Skeletal muscle tissue (tissue), 4 donors: ENCODE results near the gene CST9. TPM values are rescaled to one million over a fixed set of nuclear protein-coding genes. Genes with fewer than 3 reads are reported as not detected.

Experiments used
- H3K27ac ChIP-seq: one replicate; pipeline ENCODE4 v1.7.0; 2013; ENCODE audit warnings: mild to moderate bottlenecking, low read depth, low read length, inconsistent platforms
- H3K27me3 ChIP-seq, 3 donors: one replicate each; pipeline ENCODE4 v1.7.0; 2013; ENCODE audit warnings: low read length in 3 of 3; ENCODE audit not compliant: control insufficient read depth in 3 of 3, insufficient read depth in 3 of 3
- H3K36me3 ChIP-seq, 3 donors: one replicate each; pipeline ENCODE4 v1.7.0; 2013; ENCODE audit warnings: low read length in 3 of 3; ENCODE audit not compliant: control insufficient read depth in 3 of 3, insufficient read depth in 3 of 3
- H3K4me1 ChIP-seq, 3 donors: one replicate each; pipeline ENCODE4 v1.7.0; 2013; ENCODE audit warnings: low read length in 3 of 3, mild to moderate bottlenecking in 3 of 3; ENCODE audit not compliant: control insufficient read depth in 3 of 3, insufficient read depth in 3 of 3
- H3K4me3 ChIP-seq, 3 donors: one replicate each; pipeline ENCODE4 v1.7.0; 2013; ENCODE audit warnings: low read length in 3 of 3
- H3K9ac ChIP-seq, 3 donors: one replicate each; pipeline ENCODE4 v1.7.0; 2013; ENCODE audit warnings: low read length in 3 of 3, mild to moderate bottlenecking in 3 of 3, moderate library complexity in 2 of 3, low read depth in 1 of 3
- H3K9me3 ChIP-seq, 3 donors: one replicate each; pipeline ENCODE4 v1.7.0; 2013; ENCODE audit warnings: low read length in 3 of 3; ENCODE audit not compliant: control insufficient read depth in 3 of 3
- total RNA-seq: library from RNA; depleted of rRNA; stranded (reverse); fragments of >200 nt; gene quantifications from one replicate; pipeline ENCODE4 v1.2.3, GENCODE V29; 2014
- donor health status: Osteomylitis.

Gene CST9
- total RNA-seq, 1 donor from 2014 or later: not detected

DNA sequence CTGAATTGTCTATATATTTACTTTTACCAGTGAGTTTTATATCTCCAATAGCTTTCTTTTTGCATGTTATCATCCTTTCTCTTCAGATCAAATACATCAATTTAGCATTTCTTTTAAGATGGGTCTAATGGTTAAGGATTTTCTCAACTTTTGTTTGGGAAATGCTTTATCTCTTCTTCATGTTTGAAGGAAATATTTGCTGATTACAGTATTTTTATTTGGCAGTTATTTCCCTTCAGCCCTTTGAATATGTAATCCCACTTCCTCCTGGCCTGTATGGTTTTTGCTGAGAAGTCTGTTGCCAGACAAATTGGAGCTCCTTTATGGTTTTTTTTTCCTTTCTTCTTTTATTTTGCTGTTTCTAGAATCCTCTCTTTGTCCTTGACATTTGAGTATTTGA lies 30.7 kb downstream of the CST9 start:
- Histone ChIP-seq H3K9me3 (no peaks in the 10 kb centered on the region), H3K27ac (no peak overlapping the region), H3K36me3 (no peaks in the 10 kb centered on the region), H3K4me3 (no peak overlapping the region), H3K4me1 (no peaks in the 10 kb centered on the region), H3K27me3 (peaks cover 0 to 3% (median 0%) of the 10 kb centered on the region in 3 donors), H3K9ac (no peak overlapping the region)

DNA sequence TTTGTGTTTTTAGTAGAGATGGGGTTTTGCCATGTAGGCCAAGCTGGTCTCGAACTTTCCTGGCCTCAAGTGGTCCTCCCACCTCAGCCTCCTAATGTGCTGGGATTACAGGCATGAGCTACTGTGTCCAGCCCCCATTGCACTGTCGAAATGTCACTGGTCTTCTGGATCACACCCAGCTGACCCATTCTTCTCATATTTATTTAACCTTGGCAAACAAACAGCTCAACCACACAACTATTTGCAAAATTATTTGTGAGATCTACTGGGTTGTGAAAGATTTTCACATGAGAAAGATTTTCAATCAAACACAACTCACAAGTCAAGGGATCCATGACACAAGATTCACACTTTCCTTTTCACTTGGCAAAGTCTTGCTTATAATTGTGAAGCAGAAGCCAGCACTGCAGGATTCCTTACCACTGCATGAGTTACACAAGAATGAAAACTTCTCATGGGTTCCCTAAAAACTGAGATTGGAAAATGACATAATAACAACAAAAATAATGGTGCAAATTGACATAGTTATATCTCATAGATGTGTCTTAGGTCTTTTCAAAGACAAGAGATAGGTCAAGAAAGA lies 35.4 kb downstream of the CST9 start:
- H3K36me3 ChIP-seq: no peaks in the 10 kb centered on the region
- no peak overlapping the region for H3K4me3 ChIP-seq
- no peak overlapping the region for H3K27ac ChIP-seq
- no peaks in the 10 kb centered on the region for H3K4me1 ChIP-seq
- no peaks in the 10 kb centered on the region for H3K9me3 ChIP-seq
- peaks cover 0 to 2% (median 0%) of the 10 kb centered on the region in 3 donors for H3K27me3 ChIP-seq
- no peak overlapping the region for H3K9ac ChIP-seq

DNA sequence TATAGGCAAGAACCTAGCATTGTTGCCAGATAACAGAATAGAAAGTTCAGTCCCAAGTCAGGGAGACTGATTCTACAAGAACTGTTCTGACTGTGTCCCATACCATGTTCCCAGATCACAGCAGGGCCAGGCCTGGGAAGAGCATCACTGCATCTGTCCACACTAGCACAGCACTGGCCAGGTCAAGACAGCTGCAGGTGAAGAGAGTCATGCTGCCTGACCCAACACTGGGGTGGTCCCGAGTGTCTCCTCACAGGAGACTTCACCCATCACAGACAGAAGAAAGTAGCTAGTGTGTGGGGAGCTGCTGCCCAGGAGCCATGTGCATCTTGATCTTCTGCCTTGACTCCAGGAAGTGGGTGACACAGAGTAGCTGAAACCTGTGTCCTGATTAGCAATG lies 36.1 kb downstream of the CST9 start:
- H3K9me3 ChIP-seq: no peaks in the 10 kb centered on the region
- H3K27ac ChIP-seq: no peak overlapping the region
- peaks cover 0 to 3% (median 0%) of the 10 kb centered on the region in 3 donors for H3K27me3 ChIP-seq
- H3K4me3 ChIP-seq: no peak overlapping the region
- no peaks in the 10 kb centered on the region for H3K4me1 ChIP-seq
- H3K9ac ChIP-seq: no peak overlapping the region
- no peaks in the 10 kb centered on the region for H3K36me3 ChIP-seq

GRCh38 chr20:23568971-23569330 lies 36.8 kb downstream of the CST9 start:
- Histone ChIP-seq H3K27ac (no peak overlapping the region), H3K36me3 (no peaks in the 10 kb centered on the region), H3K9ac (no peak overlapping the region), H3K9me3 (no peaks in the 10 kb centered on the region), H3K27me3 (peaks cover 0 to 7% (median 0%) of the 10 kb centered on the region in 3 donors), H3K4me1 (no peaks in the 10 kb centered on the region), H3K4me3 (no peak overlapping the region)

DNA sequence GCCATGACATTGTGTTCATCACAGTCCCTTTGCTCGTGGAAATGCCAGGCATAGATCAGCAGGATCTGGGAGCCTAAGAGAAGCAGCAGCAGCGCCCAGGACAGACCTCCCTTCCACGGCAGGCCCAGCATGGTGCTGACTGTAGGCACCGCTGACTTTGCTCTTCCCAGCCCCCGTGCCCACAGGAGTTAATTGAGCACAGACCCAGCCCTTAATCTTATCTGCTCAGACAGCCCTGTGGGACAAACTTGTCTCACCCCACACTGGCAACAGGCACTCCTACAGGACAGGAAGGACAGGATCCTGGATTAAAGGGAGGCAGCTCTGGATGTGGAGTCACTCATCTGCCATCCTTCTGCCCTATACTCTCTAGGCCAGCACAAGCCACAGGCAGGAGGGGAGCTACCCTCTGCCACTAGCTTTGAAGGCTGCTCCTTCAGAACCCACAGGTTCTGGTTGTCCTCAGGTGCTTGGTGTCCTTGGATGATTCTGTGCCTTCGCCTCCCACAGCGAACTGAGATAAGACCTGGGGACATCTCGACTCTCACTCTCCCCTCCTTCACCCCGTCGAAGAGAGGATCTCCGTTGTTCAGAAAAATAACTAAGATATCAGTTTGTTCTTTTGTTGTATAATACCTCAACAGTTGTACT lies 37.3 kb downstream of the CST9 start, which contains the start of gene CST9L:
Gene CST9L, minus strand, starts transcription at position 165 of the 651 bp plus-strand sequence. Its CDS starts 34 bp downstream, at position 131.
- no peak within 1 kb of the TSS for H3K4me3 ChIP-seq
- no peaks in the 10 kb centered on the region for H3K9me3 ChIP-seq
- H3K9ac ChIP-seq: no peak within 1 kb of the TSS
- no peaks in the 10 kb centered on the region for H3K36me3 ChIP-seq
- no peak within 1 kb of the TSS for H3K27ac ChIP-seq
- peaks cover 0 to 7% (median 0%) of the 10 kb centered on the region in 3 donors for H3K27me3 ChIP-seq
- H3K4me1 ChIP-seq: no peaks in the 10 kb centered on the region

DNA sequence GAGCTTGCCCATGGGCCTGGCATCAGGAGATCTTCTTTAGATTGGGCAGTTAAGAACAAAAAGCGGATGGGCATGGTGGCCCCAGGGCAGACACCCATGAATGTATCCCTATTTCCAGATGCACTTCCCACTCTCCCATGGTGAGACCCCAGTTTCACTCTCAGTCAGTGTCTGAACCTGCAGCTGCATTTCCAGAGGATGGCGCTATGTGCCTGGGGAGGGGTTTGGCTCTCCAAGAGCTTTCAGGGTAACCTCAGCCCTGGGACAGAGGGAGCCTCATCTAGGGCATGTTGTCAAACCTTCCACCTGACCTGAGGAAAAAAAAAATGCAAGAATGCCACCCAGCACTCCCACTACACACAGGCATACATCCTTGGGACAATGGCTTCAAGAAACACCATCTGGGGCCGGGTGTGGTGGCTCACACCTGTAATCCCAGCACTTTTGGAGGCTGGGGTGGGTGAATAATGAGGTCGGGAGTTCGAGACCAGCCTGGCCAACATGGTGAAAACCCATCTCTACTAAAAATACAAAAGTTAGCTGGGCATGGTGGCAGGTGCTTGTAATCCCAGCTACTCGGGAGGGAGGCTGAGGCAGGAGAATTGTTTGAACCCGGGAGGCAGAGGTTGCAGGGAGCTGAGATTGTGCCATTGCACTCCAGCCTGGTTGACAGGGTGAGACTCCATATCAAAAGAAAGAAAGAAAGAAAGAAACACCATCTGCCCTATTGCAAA lies 39.4 kb downstream of the CST9 start:
- Histone ChIP-seq H3K9me3 (peaks cover 3 to 10% (median 5%) of the 10 kb centered on the region in 3 donors), H3K27ac (no peak overlapping the region), H3K9ac (no peak overlapping the region)

GRCh38 chr20:23565503-23566045 lies 40.1 kb downstream of the CST9 start:
- Histone ChIP-seq H3K9me3 (peaks cover 3 to 10% (median 5%) of the 10 kb centered on the region in 3 donors), H3K36me3 (no peaks in the 10 kb centered on the region), H3K27ac (no peak overlapping the region), H3K9ac (no peak overlapping the region), H3K4me3 (no peak overlapping the region), H3K27me3 (peaks cover 0 to 7% (median 0%) of the 10 kb centered on the region in 3 donors), H3K4me1 (no peaks in the 10 kb centered on the region)

More for the DNA sequence above, 39.4 kb downstream of the CST9 start:
- Histone ChIP-seq H3K27me3 (peaks cover 0 to 7% (median 0%) of the 10 kb centered on the region in 3 donors), H3K4me3 (no peak overlapping the region), H3K4me1 (no peaks in the 10 kb centered on the region), H3K36me3 (no peaks in the 10 kb centered on the region)

- H3K4me1 ChIP-seq: no peaks in the 10 kb centered on the region
- H3K27ac ChIP-seq: no peak overlapping the region
- H3K9me3 ChIP-seq: peaks cover 3 to 10% (median 5%) of the 10 kb centered on the region in 3 donors
- no peaks in the 10 kb centered on the region for H3K36me3 ChIP-seq
- no peak overlapping the region for H3K4me3 ChIP-seq
- no peak overlapping the region for H3K9ac ChIP-seq
- H3K27me3 ChIP-seq: peaks cover 0 to 7% (median 0%) of the 10 kb centered on the region in 3 donors
Observed at GRCh38 chr20:23564927-23565326, 40.8 kb downstream of the CST9 start.

DNA sequence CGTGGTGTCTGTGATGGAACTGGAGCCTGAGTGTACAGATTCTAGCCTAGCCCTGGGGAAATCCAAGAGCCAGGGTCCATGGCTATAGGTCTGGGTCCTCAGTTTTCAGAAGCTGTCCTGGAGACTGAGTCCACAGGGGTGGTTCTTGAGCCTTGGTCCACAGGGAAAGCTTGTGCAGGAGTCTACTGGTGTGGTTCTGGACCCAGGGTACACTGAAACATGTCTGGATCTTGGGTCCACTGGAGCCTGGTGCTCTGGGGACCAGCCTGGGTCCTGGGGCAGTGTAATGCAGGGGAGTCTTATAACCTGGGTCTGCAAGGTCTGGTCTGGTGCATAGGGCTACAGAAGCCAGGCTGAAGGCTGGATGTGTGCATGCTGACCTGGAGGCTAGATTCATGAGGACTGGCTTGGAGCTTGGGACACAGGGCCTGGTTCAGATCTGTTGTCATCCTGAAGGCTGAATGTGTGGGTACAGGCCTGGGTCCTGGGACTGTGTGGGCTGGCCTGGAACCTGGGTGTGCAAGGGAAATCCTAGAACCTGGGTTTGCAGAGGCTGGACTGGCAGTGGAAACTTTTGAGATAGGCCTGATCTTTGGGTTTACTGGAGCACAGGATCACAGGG lies 42.9 kb downstream of the CST9 start:
- peaks cover 5 to 10% (median 7%) of the 10 kb centered on the region in 3 donors for H3K9me3 ChIP-seq
- no peak overlapping the region for H3K4me3 ChIP-seq
- no peaks in the 10 kb centered on the region for H3K36me3 ChIP-seq
- peaks cover 0 to 5% (median 0%) of the 10 kb centered on the region in 3 donors for H3K27me3 ChIP-seq
- no peak overlapping the region for H3K9ac ChIP-seq
- no peaks in the 10 kb centered on the region for H3K4me1 ChIP-seq
- H3K27ac ChIP-seq: no peak overlapping the region
